CD4-positive, alpha-beta T cell treated with Interleukin-21 for 1 hour (primary cell): ENCODE results near the gene UNC5A.

Experiments
- DNase-seq: peaks from one replicate; pipeline ENCODE4 v3.0.0-alpha.2; 2020

The UNC5A gene

GRCh38 chr5:176810081-176810597 lies at the start of gene UNC5A:
TSS of gene UNC5A (plus strand) at chr5:176810559. CDS start at chr5:176810751, 192 bp downstream.
- DNase-seq = peak; percentile 55

- no peak for DNase-seq
These were observed 48.6 kb upstream of the UNC5A start for GRCh38 chr5:176761755-176762154.

GRCh38 chr5:176762489-176762888 lies 47.9 kb upstream of the UNC5A start:
- no peak for DNase-seq

GRCh38 chr5:176765687-176766086 lies 44.7 kb upstream of the UNC5A start:
- DNase-seq = no peak

GRCh38 chr5:176768174-176768970 lies 42.0 kb upstream of the UNC5A start:
- DNase-seq = no peak

GRCh38 chr5:176769911-176770310 lies 40.4 kb upstream of the UNC5A start:
- DNase-seq = no peak

GRCh38 chr5:176770431-176770830 lies 39.9 kb upstream of the UNC5A start:
- no peak for DNase-seq

- DNase-seq = no peak
These were observed 39.1 kb upstream of the UNC5A start for GRCh38 chr5:176771102-176771845.

GRCh38 chr5:176772271-176773210 lies 37.8 kb upstream of the UNC5A start:
- no peak for DNase-seq

GRCh38 chr5:176773408-176774035 lies 36.8 kb upstream of the UNC5A start:
- DNase-seq = no peak

GRCh38 chr5:176774216-176775171 lies 35.9 kb upstream of the UNC5A start:
- no peak for DNase-seq

GRCh38 chr5:176775409-176775808 lies 35.0 kb upstream of the UNC5A start:
- DNase-seq = no peak

GRCh38 chr5:176776141-176776865 lies 34.1 kb upstream of the UNC5A start:
- no peak for DNase-seq

GRCh38 chr5:176776916-176777315 lies 33.4 kb upstream of the UNC5A start:
- no peak for DNase-seq

- DNase-seq = no peak
These were observed 31.4 kb upstream of the UNC5A start for GRCh38 chr5:176778921-176779465.

GRCh38 chr5:176779537-176779936 lies 30.8 kb upstream of the UNC5A start:
- DNase-seq = no peak

- DNase-seq = no peak
These were observed 29.9 kb upstream of the UNC5A start for GRCh38 chr5:176780176-176781053.

GRCh38 chr5:176781054-176781375 lies 29.3 kb upstream of the UNC5A start:
- no peak for DNase-seq
